Loucy (cell line): ENCODE results near the gene BRAF.

ENCODE experiments used
- EZH2phosphoT487 ChIP-seq: fragments of 200-600 bp; IDR thresholded peaks from 2 replicates; pipeline ENCODE4 v1.6.1; 2018; ENCODE audit warnings: antibody characterized with exemption, mild to moderate bottlenecking, moderate library complexity, borderline replicate concordance
- TF ChIP-seq, protein P1 (sequence below): fragments of 200-600 bp; sonication (generic); conservative IDR thresholded peaks from 2 replicates; pipeline ENCODE4 v1.5.1; 2014; ENCODE audit warnings: mild to moderate bottlenecking, antibody characterized with exemption, low read length

DNA sequence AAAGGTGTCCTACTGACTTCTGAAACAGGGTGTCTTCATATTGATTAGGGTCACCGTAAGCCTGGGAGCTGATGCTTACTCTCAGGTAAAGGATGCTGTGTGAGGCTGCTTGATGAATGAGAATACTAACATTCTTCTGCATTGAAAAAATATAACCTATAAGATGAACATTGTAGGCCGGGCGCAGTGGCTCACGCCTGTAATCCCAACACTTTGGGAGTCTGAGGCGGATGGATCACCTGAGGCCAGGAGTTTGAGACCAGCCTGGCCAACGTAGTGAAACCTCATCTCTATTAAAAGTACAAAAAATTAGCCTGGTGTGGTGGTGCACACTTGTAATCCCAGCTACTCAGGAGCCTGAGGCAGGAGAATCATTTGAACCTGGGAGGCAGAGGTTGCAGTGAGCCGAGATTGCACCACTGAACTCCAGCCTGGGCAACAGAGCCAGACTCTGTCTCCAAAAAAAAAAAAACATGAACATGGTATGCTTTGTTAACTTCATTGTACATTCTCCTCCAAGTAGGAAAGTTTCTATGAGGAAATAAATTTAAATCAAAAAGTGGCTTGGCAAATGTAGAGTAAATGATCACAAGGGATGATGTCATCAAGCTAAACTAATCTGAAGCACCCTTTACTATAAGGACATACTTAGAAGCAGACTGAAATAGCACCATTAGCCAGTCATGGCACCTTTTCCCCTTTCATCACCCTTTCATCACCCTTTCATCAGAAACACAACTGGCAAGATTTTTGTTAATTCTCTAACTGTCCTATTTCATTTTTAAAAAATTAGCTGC lies 1.5 kb upstream of the BRAF start:
- TF ChIP-seq, protein P1, sequence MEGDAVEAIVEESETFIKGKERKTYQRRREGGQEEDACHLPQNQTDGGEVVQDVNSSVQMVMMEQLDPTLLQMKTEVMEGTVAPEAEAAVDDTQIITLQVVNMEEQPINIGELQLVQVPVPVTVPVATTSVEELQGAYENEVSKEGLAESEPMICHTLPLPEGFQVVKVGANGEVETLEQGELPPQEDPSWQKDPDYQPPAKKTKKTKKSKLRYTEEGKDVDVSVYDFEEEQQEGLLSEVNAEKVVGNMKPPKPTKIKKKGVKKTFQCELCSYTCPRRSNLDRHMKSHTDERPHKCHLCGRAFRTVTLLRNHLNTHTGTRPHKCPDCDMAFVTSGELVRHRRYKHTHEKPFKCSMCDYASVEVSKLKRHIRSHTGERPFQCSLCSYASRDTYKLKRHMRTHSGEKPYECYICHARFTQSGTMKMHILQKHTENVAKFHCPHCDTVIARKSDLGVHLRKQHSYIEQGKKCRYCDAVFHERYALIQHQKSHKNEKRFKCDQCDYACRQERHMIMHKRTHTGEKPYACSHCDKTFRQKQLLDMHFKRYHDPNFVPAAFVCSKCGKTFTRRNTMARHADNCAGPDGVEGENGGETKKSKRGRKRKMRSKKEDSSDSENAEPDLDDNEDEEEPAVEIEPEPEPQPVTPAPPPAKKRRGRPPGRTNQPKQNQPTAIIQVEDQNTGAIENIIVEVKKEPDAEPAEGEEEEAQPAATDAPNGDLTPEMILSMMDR: no peak
- no peak for TF ChIP-seq EZH2phosphoT487
